ENCODE measurements around the gene RRP36.
"Not testable (repeated sequence)": the region's sequence is repeated elsewhere in the genome, so short reads cannot be mapped to it uniquely, and the experiment has no call there.

The RRP36 gene

GRCh38 chr6:43037706-43038105, 16.3 kb downstream of the RRP36 start:
- TF ChIP-seq CTCF (IDR thresholded peaks at IDR 0.05; ENCODE audit: low read depth, low read length) = no peak
- no peak overlapping the region for H3K4me3 ChIP-seq (ENCODE audit: low read depth, low read length)

- no peak overlapping the region for H3K4me3 ChIP-seq (ENCODE audit: low read depth, low read length)
- TF ChIP-seq CTCF (IDR thresholded peaks at IDR 0.05; ENCODE audit: low read depth, low read length) = no peak
Observed at GRCh38 chr6:43038727-43039126, 17.3 kb downstream of the RRP36 start.

- TF ChIP-seq CTCF (IDR thresholded peaks at IDR 0.05; ENCODE audit: low read depth, low read length) = no peak
- H3K4me3 ChIP-seq (ENCODE audit: low read depth, low read length) = no peak overlapping the region
Observed at GRCh38 chr6:43040542-43041257, 19.3 kb downstream of the RRP36 start.

GRCh38 chr6:43041475-43041874, 20.1 kb downstream of the RRP36 start:
- not testable (repeated sequence) for H3K4me3 ChIP-seq (ENCODE audit: low read depth, low read length)

GRCh38 chr6:43043310-43043709, 21.9 kb downstream of the RRP36 start:
- H3K4me3 ChIP-seq (ENCODE audit: low read depth, low read length) = no peak overlapping the region
- TF ChIP-seq CTCF (IDR thresholded peaks at IDR 0.05; ENCODE audit: low read depth, low read length) = no peak

GRCh38 chr6:43045371-43045930, 24.0 kb downstream of the RRP36 start:
- no peak overlapping the region for H3K4me3 ChIP-seq (ENCODE audit: low read depth, low read length)
- no peak for TF ChIP-seq CTCF (IDR thresholded peaks at IDR 0.05; ENCODE audit: low read depth, low read length)

- TF ChIP-seq CTCF (IDR thresholded peaks at IDR 0.05; ENCODE audit: low read depth, low read length) = no peak
Observed at GRCh38 chr6:43047998-43048397, 26.6 kb downstream of the RRP36 start.

GRCh38 chr6:43050981-43051380, 29.6 kb downstream of the RRP36 start:
- H3K4me3 ChIP-seq (ENCODE audit: low read depth, low read length) = no peak overlapping the region
- TF ChIP-seq CTCF (IDR thresholded peaks at IDR 0.05; ENCODE audit: low read depth, low read length) = no peak

More at GRCh38 chr6:43047998-43048397, 26.6 kb downstream of the RRP36 start:
- H3K4me3 ChIP-seq (ENCODE audit: low read depth, low read length) = no peak overlapping the region
